Stimulated activated CD4-positive, alpha-beta T cell treated with anti-CD3 and anti-CD28 coated beads, Interleukin-2, amount 100 ng/mL, for 4 hours (primary cell): Measurements from ENCODE around the gene UGT8.

Experiments used
- DNase-seq: peaks from one replicate; pipeline ENCODE4 v3.0.0-alpha.2; 2020; ENCODE audit warnings: low read depth

The UGT8 gene

DNA sequence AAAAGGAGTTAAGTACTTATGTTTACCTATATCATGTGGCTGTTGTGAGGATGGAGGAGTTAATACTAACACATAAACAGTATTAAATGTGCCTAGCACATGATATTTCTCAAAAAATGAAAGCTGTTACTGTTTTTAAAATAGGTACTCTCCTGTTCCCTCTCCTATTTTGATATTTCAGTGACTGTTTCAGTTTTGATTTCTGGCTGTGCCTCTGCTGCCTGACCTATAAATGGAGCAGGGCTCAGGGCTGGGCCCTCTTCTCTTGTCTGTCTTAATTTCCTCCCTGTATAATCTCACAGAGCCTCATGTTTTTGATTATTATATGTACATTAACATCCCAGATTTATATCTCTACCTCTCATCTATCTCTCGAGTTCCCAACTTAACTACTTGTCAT is 93.3 kb downstream of the UGT8 start:
- DNase-seq = no peak

DNA sequence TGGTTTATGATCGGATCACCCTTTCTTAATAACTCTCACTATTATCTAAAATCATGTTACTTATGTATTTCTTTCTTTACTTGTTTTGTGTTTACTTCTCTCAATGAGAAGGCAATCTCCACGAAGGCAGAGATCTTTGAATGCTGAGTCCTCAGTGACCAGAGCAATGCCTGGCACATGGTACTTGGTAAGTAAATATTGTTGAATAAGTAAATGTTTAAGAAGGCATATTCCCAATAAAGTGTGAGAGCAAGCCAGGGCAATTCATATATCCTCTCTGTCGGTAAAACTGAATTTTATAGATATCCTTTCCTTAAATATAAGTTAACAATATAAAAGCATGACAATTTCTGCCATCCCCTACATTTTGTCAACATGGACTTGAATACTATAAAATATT is 94.4 kb downstream of the UGT8 start:
- no peak for DNase-seq

DNA sequence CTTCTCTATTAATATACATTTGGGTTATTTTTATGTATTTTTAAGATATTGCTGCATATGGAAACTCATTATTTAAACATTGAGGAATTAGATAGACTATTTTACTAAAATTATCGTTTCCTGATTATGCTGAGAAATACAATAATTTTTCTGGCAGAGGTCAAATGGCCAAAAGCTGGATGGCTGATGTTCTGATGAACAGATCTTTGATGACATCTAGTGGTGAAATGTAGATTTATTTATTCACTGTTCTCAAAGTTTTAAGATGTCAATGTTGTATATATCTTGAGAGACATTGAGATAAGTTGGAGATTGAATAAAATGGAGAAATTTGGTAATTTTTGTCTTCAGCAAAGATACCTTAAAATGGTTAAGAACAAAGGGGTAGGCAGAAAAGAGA is 96.2 kb downstream of the UGT8 start:
- DNase-seq = no peak

DNA sequence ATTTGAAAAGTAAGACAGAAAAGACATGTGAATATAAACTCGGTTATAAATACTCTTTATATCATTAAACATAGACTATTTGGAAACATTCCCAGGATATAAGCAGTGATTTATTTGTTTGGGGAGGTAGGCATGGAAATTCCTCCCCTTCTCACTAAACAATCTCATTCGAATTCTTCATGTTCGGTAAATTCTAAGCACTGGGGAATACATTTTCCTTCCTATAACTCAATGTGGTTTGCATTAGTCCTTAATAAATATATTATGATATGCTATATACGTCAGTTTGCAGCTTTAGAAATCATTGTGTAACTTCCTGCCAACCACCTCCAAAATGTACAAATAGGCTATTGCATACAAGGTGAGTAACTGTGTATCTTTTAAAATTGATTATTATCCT is 99.6 kb downstream of the UGT8 start:
- no peak for DNase-seq

DNA sequence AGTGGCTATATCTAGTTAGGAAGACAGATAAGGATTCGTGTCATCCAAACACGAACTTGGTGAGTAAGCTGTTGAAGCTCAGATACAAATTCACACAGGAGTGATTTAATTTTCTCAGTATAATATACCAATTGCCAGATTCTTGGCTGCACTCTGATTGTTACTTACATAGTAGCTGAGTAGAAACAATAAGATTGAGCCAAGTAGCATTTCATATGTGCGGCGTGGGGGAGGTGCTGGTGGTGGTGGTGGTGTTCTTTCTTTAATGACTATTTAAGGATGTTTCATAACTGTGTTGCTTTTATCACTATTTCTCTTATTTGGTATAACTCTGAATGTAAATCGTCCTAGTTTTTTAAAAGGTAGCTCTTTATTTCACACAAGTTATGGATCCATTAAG is 102.9 kb downstream of the UGT8 start:
- DNase-seq = no peak

DNA sequence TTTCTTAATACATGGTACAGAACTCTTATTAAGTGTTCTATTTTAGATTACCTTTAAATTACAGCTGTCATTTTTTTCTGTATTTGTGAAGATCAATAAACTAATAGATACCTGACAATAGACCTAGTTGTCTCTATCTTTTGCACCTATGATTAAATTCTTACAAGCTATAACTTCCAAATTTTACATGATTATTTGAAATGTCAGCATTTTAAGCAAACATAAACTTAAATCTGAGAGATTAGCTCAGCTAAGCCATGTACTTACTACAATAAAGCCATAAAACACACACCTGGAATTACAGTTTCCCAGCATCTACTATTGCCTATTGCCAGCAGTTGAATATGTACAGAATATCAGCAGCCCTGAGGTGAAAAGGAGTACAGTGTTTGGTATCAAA is 118.8 kb downstream of the UGT8 start:
- DNase-seq = no peak

DNA sequence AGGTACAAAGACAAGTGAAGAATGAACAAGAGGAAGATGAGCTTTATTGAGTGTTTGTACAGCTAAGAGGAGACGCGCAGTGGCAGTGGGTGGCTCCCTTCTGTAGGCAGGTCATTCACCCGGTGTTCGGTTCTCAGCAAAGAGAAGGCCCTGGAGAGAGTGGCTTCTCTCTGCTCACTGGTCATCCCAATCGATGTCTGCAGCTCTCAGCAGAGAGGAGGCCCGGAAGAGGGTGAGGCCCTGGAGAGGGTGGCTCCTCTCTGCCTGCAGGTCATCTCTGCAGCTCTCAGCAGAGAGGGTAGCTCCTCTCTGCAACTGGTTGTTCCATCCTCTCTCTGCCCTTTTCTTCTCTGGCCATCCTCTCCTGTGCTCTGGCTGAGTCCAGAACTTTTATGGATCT is 126.5 kb downstream of the UGT8 start:
- no peak for DNase-seq

DNA sequence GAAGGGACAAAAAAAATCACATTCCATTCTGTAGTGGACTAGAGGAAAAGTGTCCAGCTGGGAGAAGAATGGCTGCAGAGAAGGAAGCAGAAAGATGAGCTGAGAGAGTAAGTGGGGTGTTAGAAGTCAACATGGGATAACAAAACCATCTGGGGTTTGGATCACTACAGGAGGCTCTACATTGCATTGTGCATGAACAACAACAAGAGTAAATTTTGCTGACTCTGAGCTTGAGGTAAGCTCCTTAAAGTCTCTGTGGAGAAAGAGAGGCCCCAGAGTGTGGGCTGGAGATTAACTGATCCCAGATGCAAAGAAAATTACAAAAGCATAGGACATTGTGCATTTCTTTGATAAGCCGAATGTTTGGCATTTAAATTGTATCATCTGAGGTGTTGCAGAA is 128.9 kb downstream of the UGT8 start:
- no peak for DNase-seq
